Fibroblast of skin of scalp (primary cell): ENCODE results near the gene HSPA1L.

Experiments
- DNase-seq: peaks from one replicate; pipeline ENCODE4 v3.0.0-alpha.2; 2013

Gene HSPA1L

DNA sequence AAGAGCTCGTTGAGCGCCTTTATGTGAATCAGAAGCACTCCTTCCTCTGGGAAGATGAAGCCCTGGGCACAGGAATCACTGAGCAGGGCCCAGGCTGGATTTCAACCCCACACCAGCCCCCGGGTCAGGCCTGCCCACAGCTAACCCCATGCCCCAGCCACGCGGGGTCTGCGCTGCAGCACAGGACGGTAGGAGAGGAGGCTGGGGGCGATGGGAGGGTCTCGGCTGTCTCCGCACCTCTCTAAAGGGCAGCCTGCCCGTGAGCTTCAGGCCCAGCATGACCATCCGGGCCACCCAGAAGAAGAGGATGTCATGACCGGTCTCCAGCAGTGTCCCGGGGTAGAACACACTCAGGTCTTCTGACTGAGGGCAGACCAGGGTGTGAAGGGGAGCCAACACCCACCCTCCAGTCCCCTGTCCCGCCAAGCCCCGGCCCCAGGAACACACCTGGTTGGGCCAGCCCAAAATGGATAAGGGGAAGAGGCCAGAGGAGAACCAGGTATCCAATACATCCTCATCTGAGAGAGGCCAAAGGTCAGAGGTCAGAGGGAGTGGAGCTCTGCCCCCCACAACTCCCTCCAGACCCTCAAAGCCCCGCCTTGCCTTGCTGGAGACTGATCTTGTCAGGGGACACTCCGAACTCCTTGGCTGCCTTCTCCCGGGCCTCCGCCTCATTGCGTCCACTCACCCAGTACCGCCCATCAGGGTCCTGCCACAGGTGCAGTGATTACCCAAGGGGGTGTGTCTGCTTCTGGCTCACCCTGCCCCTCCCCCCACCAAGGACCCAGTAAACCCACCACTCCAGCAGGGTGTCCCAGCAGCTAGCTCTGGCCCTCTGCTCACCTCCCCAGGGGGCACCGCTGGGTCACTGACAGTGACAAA, 33.6 kb downstream of the HSPA1L start:
- DNase-seq, result no peak

DNA sequence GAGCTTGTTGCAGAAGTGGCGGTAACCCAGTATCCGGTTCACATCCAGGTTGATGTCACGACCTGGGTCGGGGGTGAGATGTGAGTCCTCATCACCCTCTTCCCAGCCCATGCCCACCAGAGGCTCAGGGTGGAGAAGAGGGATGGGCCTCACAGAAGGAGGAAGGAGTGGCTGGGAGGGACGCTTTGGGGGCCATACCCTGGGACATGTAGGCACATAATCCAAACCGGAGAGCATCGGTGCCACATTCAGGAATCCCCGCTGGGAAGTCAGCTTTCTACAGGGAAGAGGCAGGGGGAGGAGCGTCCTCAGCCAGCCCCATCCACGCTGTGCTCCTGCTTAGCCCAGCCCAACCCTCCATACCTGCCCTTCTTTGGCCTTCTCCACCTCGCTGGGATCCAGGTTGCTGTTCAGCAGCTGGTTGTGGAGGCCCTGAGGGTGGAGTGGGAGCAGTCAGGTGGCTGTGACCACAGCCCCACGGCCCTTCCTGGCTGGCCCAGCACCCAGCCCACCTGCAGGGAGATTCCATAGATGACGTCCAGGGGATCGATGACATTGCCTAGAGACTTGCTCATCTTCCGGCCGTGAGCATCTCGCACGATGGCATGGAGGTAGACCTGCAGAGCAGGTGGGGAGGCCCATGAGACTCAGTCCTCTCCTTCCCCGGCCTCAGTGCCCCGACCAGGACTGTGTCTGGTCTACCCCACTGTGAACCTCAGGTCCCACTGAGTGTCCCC, 34.4 kb downstream of the HSPA1L start:
- no peak for DNase-seq

DNA sequence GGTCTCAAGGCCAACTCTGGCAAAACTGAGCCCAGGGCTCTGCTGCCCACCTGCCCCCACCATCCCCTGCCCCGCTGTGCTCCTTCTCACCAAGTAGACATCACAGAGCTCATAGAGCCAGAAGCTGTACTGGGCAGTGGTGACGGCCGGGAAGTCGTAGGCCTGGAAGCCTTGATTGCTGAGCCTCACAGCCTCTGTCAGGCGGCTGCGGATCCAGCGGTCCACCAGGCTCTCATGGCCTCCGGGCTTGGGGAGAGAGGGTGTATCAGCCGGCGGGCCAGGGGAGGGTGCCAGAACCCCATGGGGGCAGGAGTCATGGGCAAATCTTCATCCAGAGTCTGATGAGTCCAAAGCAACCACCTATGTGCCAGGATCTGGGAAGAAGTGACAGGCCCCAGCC, 35.2 kb downstream of the HSPA1L start:
- DNase-seq, result no peak

DNA sequence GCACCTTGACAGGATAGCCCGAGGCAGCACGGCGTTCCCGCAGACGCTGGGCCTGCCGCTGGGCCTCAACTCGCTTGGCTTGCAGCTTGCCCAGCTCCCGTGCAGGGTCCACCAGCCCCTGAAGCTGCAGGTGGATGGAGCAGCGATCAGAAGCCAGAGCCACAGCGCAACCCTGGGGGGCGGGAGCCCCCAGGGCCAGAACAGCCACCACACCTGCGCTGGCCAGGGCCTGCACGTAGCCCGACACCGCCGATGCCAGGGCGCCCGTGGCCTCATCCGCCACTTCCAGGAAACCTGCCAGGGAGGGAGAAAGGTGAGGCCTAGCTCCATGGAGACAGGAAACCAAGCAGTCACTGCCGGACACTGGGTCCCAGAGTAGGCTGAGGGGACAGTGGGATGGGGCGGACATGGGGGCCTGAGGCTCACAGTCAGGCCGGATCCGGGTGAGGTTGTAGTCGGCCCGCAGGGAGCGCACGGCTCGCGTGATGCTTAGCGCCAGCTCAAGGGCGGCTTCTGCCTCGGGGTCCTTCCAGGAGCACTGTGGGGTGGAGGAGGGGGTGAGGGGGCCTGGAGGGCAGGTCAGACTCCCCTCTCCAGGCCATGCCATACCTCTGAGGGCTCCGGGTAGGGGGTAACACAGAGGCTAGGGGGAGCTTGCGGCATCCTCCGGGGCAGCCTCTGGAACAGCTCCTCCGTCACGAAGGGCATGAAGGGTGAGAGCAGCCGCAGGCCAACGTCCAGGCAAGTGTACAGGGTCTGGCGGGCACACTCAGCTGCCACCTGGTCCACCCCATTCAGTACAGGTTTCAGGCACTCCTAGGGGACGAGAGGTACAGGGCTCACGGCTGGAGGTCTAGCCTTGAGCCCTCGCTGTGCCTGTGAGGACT, 35.8 kb downstream of the HSPA1L start:
- no peak for DNase-seq

DNA sequence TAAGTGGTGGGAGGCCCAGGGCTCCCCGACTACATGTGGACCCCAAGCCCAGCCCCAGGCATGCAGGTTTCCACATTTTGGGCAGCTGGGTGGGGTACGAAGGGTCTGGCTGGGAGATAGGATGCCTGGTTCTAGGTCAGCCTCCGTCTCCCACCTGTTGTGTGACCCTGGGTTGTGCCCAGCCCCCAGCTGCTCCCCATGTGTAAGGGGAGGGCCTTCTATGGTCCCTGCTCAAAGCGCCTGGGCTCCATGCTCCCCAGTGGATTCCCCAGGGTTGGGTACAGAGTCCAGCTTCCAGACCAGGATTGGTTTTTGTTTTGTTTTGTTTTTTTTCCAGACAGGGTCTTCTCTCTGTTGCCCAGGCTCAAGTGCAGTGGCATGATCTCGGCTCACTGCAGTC, 36.9 kb downstream of the HSPA1L start:
- no peak for DNase-seq

DNA sequence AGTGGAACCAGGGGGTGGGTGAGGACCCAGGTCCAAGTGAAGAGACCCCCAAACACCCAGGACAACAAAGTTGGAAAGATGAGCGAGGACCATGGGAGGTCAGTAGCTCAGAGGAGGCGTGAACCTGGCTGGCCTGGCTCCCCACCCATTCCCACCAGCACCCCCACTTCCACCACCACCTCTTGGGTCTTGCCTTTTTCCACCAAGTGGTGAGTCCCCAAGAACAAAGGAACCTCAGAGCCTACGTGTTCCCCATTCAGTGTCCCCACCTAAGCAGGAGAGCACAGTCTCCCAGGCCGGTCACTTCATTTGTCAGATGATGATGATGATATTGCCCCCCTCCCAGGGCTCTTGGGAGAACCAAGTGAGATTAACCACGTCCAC, 37.4 kb downstream of the HSPA1L start:
- no peak for DNase-seq

DNA sequence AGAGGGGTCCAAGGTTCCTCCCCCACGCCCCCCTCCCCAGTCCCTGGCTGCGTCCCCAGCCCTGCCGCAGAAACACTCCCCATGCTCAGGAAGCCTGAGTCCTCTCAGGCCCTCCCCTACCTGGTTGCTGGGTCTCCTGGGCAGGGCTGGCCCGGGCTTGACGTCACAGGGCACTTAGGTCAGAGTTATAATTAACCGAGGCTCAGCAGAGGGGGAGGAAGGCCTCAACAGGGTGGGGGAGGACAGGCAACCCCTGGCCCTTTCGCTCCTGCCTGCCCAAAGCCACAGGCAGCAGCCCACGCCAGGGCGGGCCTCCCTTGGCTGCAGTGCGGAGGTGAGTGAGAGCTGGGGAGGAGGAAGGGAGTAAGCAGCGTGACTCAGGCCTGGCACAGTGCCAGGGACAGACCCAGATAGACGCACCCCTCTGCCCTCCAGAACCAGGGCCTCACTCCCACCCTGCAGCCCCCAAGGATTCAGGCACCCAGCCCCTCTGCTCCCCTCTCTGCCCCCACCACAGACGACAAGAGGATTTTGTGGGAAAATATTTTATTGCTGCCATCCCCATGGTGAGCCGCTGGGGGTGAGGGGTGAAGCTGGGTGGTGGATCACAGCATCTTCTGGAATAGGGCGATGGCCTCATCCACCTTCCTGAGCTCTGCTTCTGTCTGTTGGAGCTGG, 38.0 kb downstream of the HSPA1L start, which contains the start of gene VWA7:
Gene VWA7, minus strand, starts transcription at position 340 of the 678 bp plus-strand sequence. CDS start 549 bp downstream, outside the sequence.
- peak; percentile 56 for DNase-seq

DNA sequence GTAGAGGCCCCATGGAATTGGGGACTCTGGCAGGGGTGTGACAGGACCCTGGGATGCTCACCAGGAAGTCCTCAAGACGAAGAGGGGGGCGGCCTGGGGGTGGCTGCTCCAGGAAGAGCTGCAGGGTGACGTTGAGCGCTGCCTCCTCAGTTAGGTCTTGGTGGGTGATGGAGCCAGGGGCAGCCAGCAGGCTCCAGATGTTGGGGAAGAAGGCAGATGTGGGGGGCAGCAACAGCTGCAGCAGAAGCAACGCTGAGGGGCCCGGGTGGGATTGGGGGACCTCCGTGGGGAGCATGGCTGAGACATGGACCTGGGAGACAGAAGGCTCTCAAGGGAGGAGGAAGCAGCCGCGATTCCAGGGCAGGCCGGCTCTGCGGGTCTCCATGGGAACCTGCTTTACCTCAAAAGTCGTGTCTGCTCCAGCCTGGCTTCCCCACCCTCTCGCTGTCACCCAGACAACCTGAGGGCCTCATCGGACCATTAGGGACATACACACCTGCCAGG, 38.5 kb downstream of the HSPA1L start:
- no peak for DNase-seq

DNA sequence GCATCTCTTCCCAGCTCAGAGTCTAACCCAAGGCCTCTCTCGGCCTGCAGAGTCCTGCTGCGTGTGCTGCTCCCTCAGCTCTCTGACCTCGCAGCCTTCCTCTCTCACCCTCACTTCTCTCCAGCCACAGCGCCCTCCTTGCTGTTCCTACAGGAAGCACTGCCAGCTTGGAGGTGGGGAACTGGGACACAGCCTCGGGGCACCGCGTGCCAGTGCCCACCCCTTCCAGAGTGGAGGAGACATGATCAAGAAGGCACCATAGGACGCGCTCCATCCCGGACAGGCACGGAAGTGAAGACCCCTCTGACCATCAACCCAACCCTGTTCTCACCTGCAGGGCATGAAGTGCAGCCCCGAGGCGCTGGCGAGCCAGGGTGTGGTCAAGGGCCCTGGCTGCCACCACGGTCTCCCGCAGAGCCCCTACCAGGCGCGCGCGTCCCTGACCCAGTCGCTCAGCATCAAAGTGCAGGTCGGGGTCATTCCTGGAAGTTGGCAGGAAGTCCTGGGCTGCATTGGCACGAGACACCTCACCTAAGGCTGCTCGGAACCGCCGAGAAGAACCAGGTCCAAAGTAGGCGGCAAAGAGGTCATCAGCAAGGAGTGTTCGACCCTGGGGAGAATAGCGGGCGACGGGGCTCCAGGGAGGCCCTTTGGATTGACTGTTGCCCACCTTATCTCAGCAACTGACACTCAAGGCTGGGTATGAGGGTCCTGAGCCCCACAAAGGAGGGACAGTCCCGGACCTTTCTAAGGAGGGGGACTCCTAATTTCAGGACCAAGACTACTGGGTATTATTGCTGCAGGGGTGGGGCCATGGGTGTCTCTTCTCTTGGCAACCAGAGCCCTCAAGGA, 39.2 kb downstream of the HSPA1L start:
- DNase-seq, result no peak

DNA sequence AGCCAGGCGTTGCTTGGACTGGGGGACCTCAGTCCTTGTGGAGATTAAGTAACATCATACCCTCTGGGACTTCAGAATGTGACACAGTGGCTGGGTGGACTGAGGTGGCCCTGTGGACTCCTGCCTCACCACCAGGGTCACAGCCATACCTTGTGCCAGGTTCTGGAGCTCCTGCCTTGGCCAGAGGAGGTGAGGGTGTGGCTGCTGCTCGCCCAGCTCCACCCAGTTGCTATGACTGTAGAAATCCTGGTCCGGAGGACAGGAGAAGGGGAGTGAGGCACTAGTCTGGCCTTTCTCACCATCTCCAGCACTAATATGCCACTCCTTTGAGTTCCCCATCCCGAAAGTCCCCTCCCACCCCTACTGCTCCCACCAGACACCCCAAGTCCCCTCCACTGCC, 39.9 kb downstream of the HSPA1L start:
- no peak for DNase-seq

DNA sequence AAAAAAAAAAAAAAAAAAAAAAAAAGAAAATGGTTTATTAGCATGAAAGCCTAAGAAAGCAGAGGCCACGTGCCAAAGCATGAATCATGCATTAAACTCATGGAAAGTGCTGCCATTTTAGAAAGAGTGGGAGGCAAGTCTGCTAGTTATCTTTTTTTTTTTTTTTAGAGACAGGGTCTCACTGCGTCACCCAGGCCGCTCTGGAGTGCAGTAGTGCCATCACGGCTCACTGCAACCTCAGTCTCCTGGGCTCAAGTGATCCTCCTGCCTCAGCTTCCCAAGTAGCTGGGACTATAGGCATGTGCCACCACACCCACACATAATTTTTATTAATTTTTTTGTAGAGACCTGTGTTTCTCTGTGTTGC, 43.1 kb downstream of the HSPA1L start:
- peak; percentile 31 for DNase-seq

DNA sequence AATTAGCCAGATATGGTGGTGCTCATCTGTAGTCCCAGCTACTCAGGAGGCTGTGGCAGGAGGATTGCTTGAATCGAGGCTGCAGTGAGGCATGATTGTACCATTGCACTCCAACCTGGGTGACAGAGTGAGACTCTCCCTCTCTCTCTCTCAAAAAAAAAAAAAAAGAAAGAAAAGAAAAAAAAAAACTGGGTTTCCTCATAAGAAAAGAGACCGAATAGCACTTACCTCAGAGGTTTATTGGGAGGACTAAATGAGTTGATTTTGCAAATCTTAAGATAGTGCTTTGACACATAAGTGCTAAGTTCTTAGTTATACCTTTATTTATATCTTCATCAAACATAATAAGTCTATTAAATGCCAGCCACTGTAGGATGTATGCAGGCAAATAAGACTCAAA, 44.2 kb downstream of the HSPA1L start:
- DNase-seq, result no peak

DNA sequence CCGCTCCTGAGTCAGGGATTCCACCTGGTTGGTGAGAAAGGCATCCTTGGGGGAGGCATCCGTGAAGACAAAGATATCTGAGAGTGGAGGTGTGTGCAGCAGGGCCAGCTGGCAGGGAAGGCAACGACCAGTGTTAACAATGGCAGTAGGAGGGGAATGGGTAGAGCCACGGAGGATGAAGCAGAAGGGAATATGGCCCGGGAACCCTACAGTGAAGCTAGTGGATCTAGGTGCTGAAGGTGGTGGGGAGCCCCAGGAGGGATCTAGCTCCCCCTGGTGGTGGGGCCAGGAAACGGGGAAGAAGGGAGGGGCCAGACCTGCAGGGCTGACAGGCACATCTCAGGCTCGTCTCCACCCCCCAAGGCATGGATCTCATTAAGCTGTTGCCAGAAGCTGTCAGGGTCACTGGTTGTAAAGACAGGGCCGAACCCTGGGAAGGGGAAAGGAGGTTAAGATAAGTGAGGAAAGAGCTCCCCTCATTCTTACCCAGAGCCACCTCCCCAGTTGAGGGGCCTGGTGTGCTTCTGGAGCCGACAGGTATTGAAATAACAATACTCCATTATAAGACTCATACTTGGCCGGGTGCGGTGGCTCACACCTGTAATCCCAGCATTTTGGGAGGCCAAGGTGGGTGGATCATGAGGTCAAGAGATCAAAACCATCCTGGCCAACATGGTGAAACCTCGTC, 45.3 kb downstream of the HSPA1L start:
- peak; percentile 53 for DNase-seq

DNA sequence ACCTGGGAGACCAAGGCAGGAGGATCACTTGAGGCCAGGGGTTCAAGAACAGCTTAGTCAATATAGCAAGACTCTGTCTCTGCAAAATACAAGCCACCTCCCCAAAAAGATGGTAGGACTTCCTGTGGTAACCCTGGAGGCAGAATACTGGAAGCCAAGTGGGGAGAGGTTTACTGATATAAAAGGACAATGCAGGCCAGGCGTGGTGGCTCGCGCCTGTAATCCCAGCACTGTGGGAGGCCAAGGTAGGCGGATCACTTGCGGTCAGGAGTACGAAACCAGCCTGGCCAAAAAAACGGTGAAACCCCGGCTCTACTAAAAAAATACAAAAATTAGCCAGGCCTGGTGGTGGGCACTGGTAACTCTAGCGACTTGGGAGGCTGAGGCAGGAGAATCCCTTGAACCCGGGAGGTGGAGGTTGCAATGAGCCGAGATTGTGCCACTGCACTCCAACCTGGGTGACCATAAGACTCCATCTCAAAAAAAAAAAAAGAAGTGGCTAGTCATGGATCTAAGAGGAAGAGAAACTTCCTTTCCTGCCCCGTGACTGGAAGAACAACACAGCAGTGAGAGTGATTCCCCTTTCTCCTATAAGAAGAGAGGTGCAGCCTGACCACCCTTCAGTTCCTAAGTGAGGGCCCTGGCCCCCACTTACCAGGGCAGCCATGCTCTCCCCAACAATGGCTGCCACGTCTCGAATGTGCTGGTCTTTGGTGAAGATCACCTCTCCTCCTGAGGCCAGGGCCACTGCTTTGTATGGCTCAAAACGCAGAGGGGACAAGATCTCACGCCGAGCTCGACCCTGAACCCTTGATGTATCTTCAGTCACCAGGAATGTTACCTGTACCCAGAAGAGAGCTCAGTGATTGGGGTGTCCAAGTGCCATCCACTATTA, 46.5 kb downstream of the HSPA1L start:
- DNase-seq, result no peak

DNA sequence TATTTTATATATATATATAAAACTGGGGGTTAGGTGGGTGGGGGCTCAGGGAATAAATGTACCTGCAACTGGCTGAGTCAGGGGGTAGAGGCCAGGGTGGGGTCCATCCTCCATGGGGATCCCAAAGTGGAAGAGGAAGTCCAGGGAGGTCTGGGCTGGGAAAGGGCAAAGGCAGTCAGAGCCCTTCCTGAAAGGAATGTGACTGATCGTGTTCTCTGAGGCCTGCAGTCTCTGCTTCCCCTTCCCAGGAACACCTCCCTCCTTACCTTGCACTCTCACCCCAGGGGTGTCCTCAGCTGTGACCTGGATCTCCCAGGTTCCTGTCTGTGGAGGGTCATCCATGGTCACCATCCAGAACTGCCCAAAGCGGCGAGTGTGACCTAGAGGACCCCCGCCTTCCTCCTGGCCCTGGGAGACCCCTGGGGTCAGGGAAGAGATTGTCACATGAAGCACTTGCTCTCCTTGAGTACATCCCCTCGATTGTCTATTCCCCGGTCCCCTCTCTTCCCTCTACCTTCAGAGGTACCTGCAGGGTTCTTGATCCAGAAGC, 47.9 kb downstream of the HSPA1L start:
- no peak for DNase-seq

DNA sequence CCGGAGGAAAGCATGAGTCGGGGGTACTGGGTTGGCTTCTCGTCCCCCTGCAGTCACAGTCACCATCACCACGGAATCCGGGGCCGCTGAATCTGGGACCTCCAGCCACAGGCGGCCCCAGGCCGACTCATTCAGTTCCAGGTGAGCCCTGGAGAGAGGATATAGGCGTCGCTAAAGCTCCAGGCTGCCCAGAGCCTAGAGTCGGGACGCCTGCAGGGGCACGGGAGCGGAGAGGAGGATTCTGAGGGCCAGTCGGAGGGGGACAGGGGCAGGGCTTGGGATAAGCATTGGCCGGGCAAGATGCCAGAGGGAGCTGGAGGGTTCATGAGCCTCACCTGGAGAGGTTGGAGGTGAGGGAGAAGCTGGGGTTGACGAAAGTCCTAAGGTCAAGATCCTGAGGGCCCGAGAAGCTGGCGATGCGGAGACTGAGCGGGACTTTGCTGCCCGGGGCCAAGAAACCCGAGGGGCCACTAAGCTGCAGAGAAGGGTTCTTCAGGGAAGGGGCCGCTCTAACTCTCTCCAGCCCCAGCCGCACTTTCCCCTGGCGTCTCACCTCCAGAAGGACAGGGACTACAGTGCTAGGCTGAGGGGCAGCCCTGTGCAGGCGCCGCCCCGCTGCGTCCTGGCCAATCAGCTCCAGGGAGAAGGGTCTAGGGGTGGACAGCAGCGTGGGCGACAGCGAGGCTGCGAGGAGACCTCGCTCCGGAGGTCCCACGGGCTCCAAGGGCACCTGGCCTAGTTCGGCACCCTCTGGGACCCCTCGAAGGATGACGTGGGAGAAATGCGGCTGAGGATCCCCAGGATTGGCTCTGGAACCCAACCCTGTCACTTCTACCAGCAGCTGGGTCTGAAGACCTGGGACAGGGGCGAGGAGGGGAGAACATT, 48.9 kb downstream of the HSPA1L start:
- no peak for DNase-seq

DNA sequence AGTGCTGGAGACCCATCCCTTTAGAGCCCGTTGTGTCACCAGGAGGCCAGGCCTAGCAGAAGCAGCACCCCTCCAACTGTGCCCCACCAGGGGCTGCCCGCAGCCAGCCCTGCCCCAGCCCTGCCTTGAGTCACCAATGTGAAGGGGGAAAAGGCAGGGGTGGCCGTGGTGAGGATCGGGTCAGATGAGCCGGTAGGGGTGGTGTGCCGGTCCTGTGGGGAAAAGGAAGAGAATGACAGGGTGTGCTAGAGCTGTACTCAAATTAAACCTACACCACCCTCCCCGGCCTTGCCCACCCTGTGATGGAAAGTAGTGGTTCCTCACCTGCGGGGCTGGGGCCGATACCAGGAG, 49.5 kb downstream of the HSPA1L start:
- DNase-seq, result no peak

DNA sequence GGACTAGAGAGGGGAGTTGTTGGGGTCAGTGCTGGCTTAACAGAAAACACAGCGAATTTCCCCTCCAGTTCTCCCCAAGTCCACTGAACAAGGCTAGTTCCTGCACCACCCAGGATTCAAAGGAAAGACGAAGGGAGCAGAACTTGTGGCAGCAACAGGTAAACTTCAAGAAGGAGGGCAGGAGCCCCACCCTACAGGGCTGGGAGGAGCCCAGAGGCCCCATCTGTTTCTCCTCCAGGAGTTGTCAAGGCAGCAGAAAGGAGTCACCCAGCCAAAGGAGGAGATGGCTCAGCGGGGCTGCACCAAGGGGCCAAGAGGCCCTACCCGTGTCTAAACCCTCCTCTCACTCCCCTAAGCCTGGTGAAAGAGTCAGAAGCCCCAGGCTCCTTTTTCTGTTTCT, 50.9 kb downstream of the HSPA1L start:
- DNase-seq, result no peak
